Stomach smooth muscle (tissue), 2 donors: ENCODE measurements around the gene FRMPD1.

Source experiments
- H3K27ac ChIP-seq: one replicate; pipeline ENCODE4 v1.7.0; 2013; ENCODE audit warnings: mild to moderate bottlenecking, low read length, inconsistent platforms
- H3K27me3 ChIP-seq, 2 donors: one replicate each; pipeline ENCODE4 v1.7.0; 2013; ENCODE audit warnings: low read length in 2 of 2; ENCODE audit not compliant: insufficient read depth in 2 of 2, control insufficient read depth in 1 of 2
- H3K36me3 ChIP-seq, 2 donors: one replicate each; pipeline ENCODE4 v1.7.0; 2013; ENCODE audit warnings: low read length in 2 of 2; ENCODE audit not compliant: control insufficient read depth in 2 of 2, insufficient read depth in 2 of 2
- H3K4me1 ChIP-seq: one replicate; pipeline ENCODE4 v1.7.0; 2013; ENCODE audit warnings: low read length; ENCODE audit not compliant: control insufficient read depth, insufficient read depth
- H3K4me3 ChIP-seq, 2 donors: one replicate each; pipeline ENCODE4 v1.7.0; 2013; ENCODE audit warnings: low read length in 2 of 2
- H3K9ac ChIP-seq, 2 donors: one replicate each; pipeline ENCODE4 v1.7.0; 2013; ENCODE audit warnings: low read length in 2 of 2, mild to moderate bottlenecking in 1 of 2
- H3K9me3 ChIP-seq, 2 donors: one replicate each; pipeline ENCODE4 v1.7.0; 2013; ENCODE audit warnings: low read length in 2 of 2; ENCODE audit not compliant: control insufficient read depth in 2 of 2
- donor health status: healthy.
- donor health status: Pancreatic carcinoma.

FRMPD1 gene

DNA sequence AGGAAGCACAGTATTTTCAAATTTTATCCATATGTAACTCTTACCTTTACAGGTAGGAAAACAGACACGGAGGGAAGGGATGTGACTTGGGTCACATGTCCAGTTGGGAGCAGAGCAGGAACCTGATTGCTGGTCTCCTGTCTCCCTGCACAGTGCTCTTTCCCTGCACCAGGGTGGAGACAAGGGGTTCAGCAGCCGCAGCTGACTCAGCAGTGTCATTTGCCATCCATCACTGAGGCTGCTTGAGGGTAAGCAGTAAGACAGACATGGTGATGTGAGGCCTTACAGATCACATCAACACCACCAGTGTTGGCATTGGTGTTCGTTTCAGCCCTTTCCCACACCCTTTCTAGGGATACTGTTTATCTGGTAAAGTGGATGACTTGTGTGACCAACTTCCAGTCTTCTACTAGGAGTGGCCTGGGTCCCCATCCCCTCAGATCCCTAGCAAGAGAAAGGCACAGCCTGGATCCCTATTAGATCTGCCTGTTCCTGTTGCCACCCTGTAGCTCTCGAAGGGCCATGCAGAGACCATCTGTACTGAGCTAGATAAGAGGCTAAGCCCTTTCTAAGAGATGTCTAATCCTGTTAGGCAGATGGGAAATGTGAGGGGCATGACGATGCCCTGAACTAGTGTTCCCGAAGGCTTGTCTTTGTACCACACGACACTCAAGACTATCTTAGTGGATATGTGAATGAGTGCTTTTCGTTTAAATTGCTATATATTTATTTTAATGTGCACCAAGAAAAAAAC, 29.1 kb downstream of the FRMPD1 start:
- Histone ChIP-seq H3K9ac (no peak overlapping the region), H3K4me1 (no peaks in the 10 kb centered on the region), H3K4me3 (no peak overlapping the region), H3K27me3 (peaks cover 0 to 11% of the 10 kb centered on the region in 2 donors), H3K36me3 (no peaks in the 10 kb centered on the region), H3K9me3 (no peaks in the 10 kb centered on the region), H3K27ac (no peak overlapping the region)

DNA sequence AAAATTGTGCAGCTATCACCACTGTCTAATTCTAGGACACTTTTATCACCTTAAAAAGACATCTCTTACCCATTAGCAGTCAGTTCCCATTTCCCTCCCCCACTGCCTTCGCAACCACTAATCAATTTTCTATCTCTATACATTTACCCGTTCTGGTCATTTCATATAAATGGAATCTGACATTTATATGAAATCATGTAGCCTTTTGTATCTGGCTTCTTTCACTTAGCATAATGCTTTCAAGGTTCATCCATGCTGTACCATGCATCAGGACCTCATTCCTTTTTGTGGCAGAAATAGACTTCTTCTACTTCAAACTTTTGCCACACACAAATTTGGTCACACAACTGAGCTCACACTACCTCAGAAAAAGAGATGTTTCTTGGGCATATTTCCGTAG, 32.2 kb downstream of the FRMPD1 start:
- Histone ChIP-seq H3K9ac (no peak overlapping the region), H3K9me3 (no peaks in the 10 kb centered on the region), H3K36me3 (no peaks in the 10 kb centered on the region), H3K27ac (no peak overlapping the region), H3K4me1 (no peaks in the 10 kb centered on the region), H3K4me3 (no peak overlapping the region), H3K27me3 (peaks cover 0 to 9% of the 10 kb centered on the region in 2 donors)

DNA sequence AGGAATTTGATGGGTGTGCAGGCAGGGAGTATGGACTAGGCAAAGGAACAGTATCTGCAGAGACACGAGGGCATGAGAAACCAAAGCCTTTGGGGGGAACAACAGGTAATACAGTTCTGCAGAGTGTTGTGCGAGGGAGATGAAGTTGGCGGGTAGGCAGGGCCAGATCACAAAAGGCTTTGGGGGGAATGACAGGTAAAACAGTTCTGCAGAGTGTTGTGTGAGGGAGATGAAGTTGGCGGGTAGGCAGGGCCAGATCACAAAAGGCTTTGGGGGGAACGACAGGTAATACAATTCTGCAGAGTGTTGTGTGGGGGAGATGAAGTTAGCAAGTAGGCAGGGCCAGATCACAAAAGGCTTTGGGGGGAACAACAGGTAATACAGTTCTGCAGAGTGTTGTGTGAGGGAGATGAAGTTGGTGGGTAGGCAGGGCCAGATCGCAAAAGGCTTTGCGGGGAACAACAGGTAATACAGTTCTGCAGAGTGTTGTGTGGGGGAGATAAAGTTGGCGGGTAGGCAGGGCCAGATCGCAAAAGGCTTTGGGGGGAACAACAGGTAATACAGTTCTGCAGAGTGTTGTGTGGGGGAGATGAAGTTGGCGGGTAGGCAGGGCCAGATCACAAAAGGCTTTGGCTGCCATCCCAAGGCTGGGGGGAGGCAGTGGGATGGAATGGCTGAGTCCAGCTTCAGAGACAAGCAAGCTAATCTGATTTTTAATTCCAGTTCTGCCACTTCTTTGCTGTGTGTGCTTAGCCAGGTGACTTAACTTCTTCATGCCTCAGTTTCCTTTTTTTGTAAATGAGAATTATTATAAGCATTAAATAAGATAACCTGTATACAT, 33.0 kb downstream of the FRMPD1 start:
- Histone ChIP-seq H3K36me3 (no peaks in the 10 kb centered on the region), H3K9me3 (no peaks in the 10 kb centered on the region), H3K9ac (no peak overlapping the region), H3K27me3 (peaks cover 0 to 7% of the 10 kb centered on the region in 2 donors), H3K4me1 (no peaks in the 10 kb centered on the region), H3K27ac (no peak overlapping the region), H3K4me3 (no peak overlapping the region)

GRCh38 chr9:37692622-37693221, 42.0 kb downstream of the FRMPD1 start:
- peaks cover 0 to 2% of the 10 kb centered on the region in 2 donors for H3K9me3 ChIP-seq
- H3K4me3 ChIP-seq = no peak overlapping the region
- no peak overlapping the region for H3K9ac ChIP-seq
- no peak overlapping the region for H3K27ac ChIP-seq
- no peaks in the 10 kb centered on the region for H3K36me3 ChIP-seq
- no peaks in the 10 kb centered on the region for H3K4me1 ChIP-seq
- peaks cover 0 to 4% of the 10 kb centered on the region in 2 donors for H3K27me3 ChIP-seq

- Histone ChIP-seq H3K27me3 (peaks cover 0 to 4% of the 10 kb centered on the region in 2 donors), H3K4me3 (no peak overlapping the region), H3K27ac (no peak overlapping the region), H3K9ac (no peak overlapping the region), H3K36me3 (no peaks in the 10 kb centered on the region), H3K9me3 (peaks cover 0 to 2% of the 10 kb centered on the region in 2 donors), H3K4me1 (no peaks in the 10 kb centered on the region)
These were observed 42.5 kb downstream of the FRMPD1 start for GRCh38 chr9:37693260-37693659.

- Histone ChIP-seq H3K9me3 (peaks cover 0 to 2% of the 10 kb centered on the region in 2 donors), H3K4me1 (no peaks in the 10 kb centered on the region), H3K27ac (no peak overlapping the region), H3K27me3 (peaks cover 0 to 4% of the 10 kb centered on the region in 2 donors), H3K36me3 (no peaks in the 10 kb centered on the region), H3K4me3 (no peak overlapping the region), H3K9ac (no peak overlapping the region)
These were observed 43.6 kb downstream of the FRMPD1 start for GRCh38 chr9:37694355-37694754.

DNA sequence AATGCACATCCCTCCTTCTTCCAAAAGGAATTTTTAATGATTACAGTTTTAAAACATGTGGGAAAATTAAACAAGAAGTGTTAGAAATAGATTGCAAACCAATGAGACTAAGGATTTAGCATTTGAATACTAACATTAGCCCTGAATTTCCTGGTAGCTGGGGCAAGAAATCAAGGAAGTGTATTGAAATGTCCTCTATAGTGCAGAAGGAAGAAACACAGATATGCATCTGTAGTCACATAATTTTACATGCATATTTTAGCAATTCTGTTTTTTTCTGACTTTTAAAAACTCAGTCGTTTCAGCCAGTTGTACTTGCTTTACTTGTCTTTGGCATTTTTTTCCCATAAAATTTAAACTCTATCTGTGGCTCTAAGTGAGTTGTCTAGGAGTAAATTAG, 45.8 kb downstream of the FRMPD1 start:
- Histone ChIP-seq H3K27me3 (peaks cover 0 to 4% of the 10 kb centered on the region in 2 donors), H3K4me1 (no peaks in the 10 kb centered on the region), H3K9me3 (no peaks in the 10 kb centered on the region), H3K9ac (no peak overlapping the region), H3K36me3 (no peaks in the 10 kb centered on the region), H3K4me3 (no peak overlapping the region), H3K27ac (no peak overlapping the region)

- Histone ChIP-seq H3K9me3 (no peaks in the 10 kb centered on the region), H3K36me3 (no peaks in the 10 kb centered on the region)
These were observed 49.4 kb downstream of the FRMPD1 start for GRCh38 chr9:37700131-37700530.

DNA sequence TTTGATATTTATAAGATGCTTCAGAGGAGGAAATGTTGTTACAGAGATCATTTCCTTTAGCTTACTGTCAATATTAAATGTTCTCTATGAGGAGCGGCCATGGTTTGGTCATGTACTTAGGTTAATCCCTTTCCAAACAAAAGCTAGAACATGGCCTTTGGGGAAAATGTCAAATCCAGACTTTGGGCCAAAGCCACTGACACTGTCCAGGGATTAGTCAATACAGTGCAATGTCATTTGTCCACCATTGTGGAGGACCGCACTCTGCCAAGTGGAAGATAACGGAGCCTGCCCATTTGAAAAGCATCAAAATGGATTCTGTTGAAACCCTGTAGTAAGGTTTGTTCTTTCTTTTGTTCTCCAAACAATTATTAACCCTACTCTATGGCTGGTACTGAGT, 50.1 kb downstream of the FRMPD1 start:
- Histone ChIP-seq H3K9ac (no peak overlapping the region), H3K4me1 (no peaks in the 10 kb centered on the region), H3K9me3 (no peaks in the 10 kb centered on the region), H3K36me3 (no peaks in the 10 kb centered on the region), H3K27ac (no peak overlapping the region), H3K27me3 (no peaks in the 10 kb centered on the region), H3K4me3 (no peak overlapping the region)

More at GRCh38 chr9:37700131-37700530, 49.4 kb downstream of the FRMPD1 start:
- no peak overlapping the region for H3K9ac ChIP-seq
- H3K27me3 ChIP-seq = no peaks in the 10 kb centered on the region
- no peaks in the 10 kb centered on the region for H3K4me1 ChIP-seq
- H3K4me3 ChIP-seq = no peak overlapping the region
- H3K27ac ChIP-seq = no peak overlapping the region

- peaks cover 7 to 8% of the 10 kb centered on the region in 2 donors for H3K27me3 ChIP-seq
- H3K27ac ChIP-seq = no peak overlapping the region
- H3K36me3 ChIP-seq = no peaks in the 10 kb centered on the region
- no peak overlapping the region for H3K4me3 ChIP-seq
- H3K9ac ChIP-seq = no peak overlapping the region
- no peaks in the 10 kb centered on the region for H3K9me3 ChIP-seq
- no peaks in the 10 kb centered on the region for H3K4me1 ChIP-seq
These were observed 55.0 kb downstream of the FRMPD1 start for GRCh38 chr9:37705787-37706186.
